HepG2 (cell line): ENCODE measurements around the gene HDGFL3. TPM values are rescaled to one million over a fixed set of nuclear protein-coding genes. Genes with fewer than 3 reads are reported as not detected.
A peak's percentile ranks its signal among the peaks of the same experiment; 100 is the strongest.

Source experiments
- SMAD9 ChIP-seq: sonication (generic); formaldehyde crosslinking; IDR thresholded peaks from 2 replicates; pipeline ENCODE4 v1.5.1; 2020; ENCODE audit warnings: mild to moderate bottlenecking, missing genetic modification reagents
- ZFP1 ChIP-seq: IDR thresholded peaks from 2 replicates; pipeline ENCODE4 v1.6.1; 2016
- ZNF121 ChIP-seq: sonication (generic); formaldehyde crosslinking; IDR thresholded peaks from 2 replicates; pipeline ENCODE4 v1.5.0; 2020; ENCODE audit warnings: mild to moderate bottlenecking, missing genetic modification reagents
- ZNF142 ChIP-seq: sonication (generic); formaldehyde crosslinking; IDR thresholded peaks from 2 replicates; pipeline ENCODE4 v1.4.0; 2020; ENCODE audit warnings: missing genetic modification reagents
- polyA plus RNA-seq, 8 experiments: library from polyadenylated mRNA; depleted of rRNA in 3 of 8; stranded (reverse) in 7 of 8; unstranded in 1 of 8; fragments of >200 nt; fragmentation: Illumina TruSeq in 4 of 8; extraction: Trizol in 4 of 8; gene quantifications; 2 replicates each; pipeline versions ENCODE4 v1.2.1 to v1.2.3, GENCODE V29; 2011 to 2016; ENCODE audit warnings: low read depth in 4 of 8, missing spikeins in 1 of 8, mixed read lengths in 1 of 8; ENCODE audit not compliant: insufficient read depth in 1 of 8
- total RNA-seq, 5 experiments: library from RNA; depleted of rRNA; stranded (reverse); fragments of >200 nt; fragmentation: Illumina TruSeq; extraction: Trizol; gene quantifications; 2 replicates each; pipeline ENCODE4 v1.2.3, GENCODE V29; 2016; ENCODE audit warnings: low read depth in 1 of 5
- TF ChIP-seq, protein P1 (sequence below): sonication (generic); formaldehyde crosslinking; IDR thresholded peaks from 2 replicates; pipeline ENCODE4 v1.4.0; 2020; ENCODE audit warnings: mild to moderate bottlenecking, missing genetic modification reagents

HDGFL3 gene
- total and polyA plus RNA-seq, 2 of the 13 experiments (the other 11 are each of a cell fraction or from before 2014, with no cell fraction given): 0.07 to 0.09 TPM

GRCh38 chr15:83207660-83208366 is at the start of gene HDGFL3 (continued):
- TF ChIP-seq, protein P1, sequence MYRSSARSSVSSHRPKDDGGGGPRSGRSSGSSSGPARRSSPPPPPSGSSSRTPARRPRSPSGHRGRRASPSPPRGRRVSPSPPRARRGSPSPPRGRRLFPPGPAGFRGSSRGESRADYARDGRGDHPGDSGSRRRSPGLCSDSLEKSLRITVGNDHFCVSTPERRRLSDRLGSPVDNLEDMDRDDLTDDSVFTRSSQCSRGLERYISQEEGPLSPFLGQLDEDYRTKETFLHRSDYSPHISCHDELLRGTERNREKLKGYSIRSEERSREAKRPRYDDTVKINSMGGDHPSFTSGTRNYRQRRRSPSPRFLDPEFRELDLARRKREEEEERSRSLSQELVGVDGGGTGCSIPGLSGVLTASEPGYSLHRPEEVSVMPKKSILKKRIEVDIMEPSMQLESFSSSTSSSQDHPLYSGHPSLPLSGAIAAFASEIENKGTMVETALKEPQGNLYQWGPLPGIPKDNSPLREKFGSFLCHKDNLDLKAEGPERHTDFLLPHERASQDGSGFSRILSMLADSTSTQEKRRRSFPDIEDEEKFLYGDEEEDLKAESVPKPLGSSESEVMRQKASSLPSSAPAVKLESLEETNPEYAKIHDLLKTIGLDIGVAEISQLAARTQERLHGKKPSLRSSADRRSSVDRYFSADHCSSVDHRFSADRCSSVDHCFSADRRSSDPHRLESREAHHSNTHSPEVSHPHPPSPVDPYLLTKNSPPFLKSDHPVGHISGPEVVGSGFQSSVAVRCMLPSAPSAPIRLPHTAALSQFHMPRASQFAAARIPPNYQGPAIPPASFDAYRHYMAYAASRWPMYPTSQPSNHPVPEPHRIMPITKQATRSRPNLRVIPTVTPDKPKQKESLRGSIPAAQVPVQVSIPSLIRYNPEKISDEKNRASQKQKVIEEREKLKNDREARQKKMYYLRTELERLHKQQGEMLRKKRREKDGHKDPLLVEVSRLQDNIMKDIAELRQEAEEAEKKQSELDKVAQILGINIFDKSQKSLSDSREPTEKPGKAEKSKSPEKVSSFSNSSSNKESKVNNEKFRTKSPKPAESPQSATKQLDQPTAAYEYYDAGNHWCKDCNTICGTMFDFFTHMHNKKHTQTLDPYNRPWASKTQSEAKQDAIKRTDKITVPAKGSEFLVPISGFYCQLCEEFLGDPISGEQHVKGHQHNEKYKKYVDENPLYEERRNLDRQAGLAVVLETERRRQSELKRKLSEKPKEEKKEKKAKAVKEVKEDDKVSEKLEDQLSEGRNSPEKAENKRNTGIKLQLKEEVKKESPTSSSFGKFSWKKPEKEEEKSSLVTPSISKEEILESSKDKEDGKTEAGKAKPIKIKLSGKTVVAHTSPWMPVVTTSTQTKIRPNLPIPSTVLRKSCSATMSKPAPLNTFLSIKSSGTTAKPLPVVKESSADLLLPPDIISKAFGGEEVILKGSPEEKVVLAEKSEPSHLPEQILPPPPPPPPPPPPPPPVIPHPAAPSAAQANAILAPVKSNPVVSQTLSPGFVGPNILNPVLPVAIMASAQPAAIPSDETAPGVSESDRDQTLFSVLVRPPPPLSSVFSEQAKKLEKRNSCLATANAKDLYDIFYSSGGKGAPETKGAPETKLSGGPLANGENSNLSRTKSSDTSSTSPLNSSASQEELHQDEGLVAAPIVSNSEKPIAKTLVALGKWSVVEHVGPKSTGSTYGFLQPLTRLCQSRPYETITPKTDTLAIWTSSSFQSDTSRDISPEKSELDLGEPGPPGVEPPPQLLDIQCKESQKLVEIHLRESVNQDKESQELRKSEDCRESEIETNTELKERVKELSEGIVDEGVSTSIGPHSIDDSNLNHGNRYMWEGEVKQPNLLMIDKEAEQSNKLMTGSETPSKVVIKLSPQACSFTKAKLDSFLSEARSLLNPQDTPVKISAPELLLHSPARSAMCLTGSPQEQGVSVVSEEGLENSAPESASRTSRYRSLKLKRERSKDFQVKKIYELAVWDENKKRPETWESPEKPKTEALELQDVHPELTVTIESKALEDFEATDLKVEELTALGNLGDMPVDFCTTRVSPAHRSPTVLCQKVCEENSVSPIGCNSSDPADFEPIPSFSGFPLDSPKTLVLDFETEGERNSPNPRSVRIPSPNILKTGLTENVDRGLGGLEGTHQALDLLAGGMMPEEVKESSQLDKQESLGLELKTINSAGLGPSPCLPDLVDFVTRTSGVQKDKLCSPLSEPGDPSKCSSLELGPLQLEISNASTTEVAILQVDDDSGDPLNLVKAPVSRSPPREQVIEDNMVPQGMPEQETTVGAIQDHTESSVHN: no peak
- TF ChIP-seq SMAD9 (no peak), ZFP1 (CRISPR knock-in tag) (no peak), ZNF142 (CRISPR knock-in tag) (peak; percentile 91), ZNF121 (CRISPR knock-in tag) (no peak)
